Fibroblast of mammary gland (primary cell): ENCODE data around the gene CXCL3.

Source experiments
- DNase-seq: peaks from one replicate; pipeline ENCODE4 v3.0.0-alpha.2; 2010; ENCODE audit warnings: low read depth
- H3K4me3 ChIP-seq: 2 replicates; pipeline ENCODE4 v1.5.1; 2011; ENCODE audit warnings: low read depth, mild to moderate bottlenecking, low read length, moderate library complexity; ENCODE audit not compliant: control insufficient read depth
- TF ChIP-seq, protein P1 (sequence below): conservative IDR thresholded peaks from 2 replicates; pipeline ENCODE4 v1.5.1; 2011; ENCODE audit warnings: low read depth, low read length, inconsistent platforms; ENCODE audit not compliant: control insufficient read depth, insufficient read depth

Gene CXCL3

GRCh38 chr4:74055498-74055897 is 17.0 kb upstream of the CXCL3 start:
- no peak for DNase-seq
- no peak overlapping the region for H3K4me3 ChIP-seq
- TF ChIP-seq, protein P1, sequence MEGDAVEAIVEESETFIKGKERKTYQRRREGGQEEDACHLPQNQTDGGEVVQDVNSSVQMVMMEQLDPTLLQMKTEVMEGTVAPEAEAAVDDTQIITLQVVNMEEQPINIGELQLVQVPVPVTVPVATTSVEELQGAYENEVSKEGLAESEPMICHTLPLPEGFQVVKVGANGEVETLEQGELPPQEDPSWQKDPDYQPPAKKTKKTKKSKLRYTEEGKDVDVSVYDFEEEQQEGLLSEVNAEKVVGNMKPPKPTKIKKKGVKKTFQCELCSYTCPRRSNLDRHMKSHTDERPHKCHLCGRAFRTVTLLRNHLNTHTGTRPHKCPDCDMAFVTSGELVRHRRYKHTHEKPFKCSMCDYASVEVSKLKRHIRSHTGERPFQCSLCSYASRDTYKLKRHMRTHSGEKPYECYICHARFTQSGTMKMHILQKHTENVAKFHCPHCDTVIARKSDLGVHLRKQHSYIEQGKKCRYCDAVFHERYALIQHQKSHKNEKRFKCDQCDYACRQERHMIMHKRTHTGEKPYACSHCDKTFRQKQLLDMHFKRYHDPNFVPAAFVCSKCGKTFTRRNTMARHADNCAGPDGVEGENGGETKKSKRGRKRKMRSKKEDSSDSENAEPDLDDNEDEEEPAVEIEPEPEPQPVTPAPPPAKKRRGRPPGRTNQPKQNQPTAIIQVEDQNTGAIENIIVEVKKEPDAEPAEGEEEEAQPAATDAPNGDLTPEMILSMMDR: no peak

GRCh38 chr4:74055096-74055495 is 16.6 kb upstream of the CXCL3 start:
- no peak for DNase-seq
- TF ChIP-seq, protein P1: no peak
- H3K4me3 ChIP-seq: no peak overlapping the region

DNA sequence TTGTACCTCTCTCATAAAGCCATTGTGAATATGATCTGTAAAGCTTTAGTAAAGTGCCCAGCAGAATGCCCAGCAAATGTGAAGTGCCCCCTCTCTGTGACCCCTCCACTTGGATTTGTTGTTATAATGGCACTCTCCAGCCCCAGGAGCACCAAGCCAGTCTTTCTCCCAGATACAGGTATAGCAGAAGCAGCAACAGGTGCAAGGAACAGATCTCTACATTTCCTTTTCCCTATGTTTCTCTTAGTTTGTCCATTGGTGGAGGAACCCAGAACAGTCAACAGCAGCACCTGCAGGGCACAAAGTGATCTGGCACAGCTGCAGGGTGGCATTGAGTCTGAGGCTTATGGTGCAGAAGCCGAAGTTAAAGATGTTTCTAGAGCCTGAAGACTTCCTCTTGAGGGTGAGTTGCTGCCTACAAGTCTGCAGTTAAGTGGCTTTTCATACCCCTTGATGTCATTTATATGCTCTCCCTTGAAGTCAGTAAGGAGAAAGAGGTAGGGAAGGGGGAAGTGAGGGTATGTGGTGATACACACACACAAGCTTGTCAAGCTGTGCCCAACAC is 16.1 kb upstream of the CXCL3 start:
- no peak for DNase-seq
- no peak overlapping the region for H3K4me3 ChIP-seq
- TF ChIP-seq, protein P1: no peak

GRCh38 chr4:74047152-74047551 is 8.7 kb upstream of the CXCL3 start:
- TF ChIP-seq, protein P1: no peak
- DNase-seq: no peak

DNA sequence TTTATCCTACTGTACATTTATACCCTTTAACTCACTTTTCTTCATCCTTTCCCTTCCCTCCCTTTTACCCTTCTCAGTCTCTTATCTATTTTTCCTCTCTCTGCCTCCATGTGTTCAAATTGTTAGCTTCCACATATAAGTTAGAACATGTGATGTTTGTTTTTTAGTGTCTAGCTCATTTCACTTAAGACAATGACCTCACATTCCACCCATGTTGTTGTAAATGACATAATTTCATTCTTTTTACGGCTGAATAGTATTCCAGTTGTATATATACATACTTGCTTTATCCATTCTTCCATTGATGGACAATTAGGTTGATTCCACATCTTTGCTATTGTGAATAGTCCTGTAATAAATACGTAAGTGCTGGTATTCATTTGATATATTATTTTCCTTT is 7.3 kb upstream of the CXCL3 start:
- H3K4me3 ChIP-seq: no peak overlapping the region
- DNase-seq: no peak
- TF ChIP-seq, protein P1: no peak

More at GRCh38 chr4:74047152-74047551, 8.7 kb upstream of the CXCL3 start:
- no peak overlapping the region for H3K4me3 ChIP-seq

- TF ChIP-seq, protein P1: no peak
- H3K4me3 ChIP-seq: no peak overlapping the region
- no peak for DNase-seq
Observed at GRCh38 chr4:74045247-74045646, 6.8 kb upstream of the CXCL3 start.

DNA sequence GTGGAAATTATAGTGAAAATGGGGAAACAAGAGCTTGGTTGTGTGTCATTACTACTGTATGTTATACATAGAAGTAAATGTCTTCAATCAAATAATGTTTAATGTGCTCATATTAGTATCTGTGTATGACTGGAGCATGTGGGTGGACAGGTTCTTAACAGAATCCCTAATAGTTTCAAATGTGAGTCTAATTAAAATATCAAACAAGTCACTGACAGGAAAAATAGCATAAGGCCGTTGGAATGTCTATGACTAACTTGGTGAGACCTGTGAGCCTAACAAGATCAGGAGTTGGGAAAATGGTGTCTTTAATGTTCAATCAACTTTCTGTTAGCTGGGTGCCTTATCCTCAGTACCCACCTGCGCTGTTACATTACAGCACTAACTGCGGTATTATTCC is 6.2 kb upstream of the CXCL3 start:
- peak; percentile 71 for DNase-seq
- TF ChIP-seq, protein P1: no peak
- H3K4me3 ChIP-seq: no peak overlapping the region
